Measurements from ENCODE around the gene PIGM. TPM values are rescaled to one million over a fixed set of nuclear protein-coding genes. Genes with fewer than 3 reads are reported as not detected.

The PIGM gene
- total RNA-seq, 1 experiment from 2014 or later: 4.4 TPM

- Mint-ChIP-seq H3K36me3 (no peaks in the 10 kb centered on the region), H3K27ac (no peak overlapping the region), H3K9me3 (no peaks in the 10 kb centered on the region), H3K4me1 (peaks cover 36% of the 10 kb centered on the region), H3K4me3 (no peak overlapping the region), H3K27me3 (ENCODE audit: low read depth) (peaks cover 30% of the 10 kb centered on the region)
- ChIA-PET POLR2A (no interaction called here), CTCF (interaction anchor here (0.7 to 31.0 kb wide), 4 partner anchors 11 to 188 kb away, joined by 3 to 978 read pairs (median 491); partner anchors contain the start of genes KCNJ10 and KCNJ9)
- no peak for ATAC-seq
- DNase-seq (ENCODE audit: low spot score): no peak
- no peak for TF ChIP-seq SP1 (CRISPR knock-in tag; conservative IDR thresholded peaks at IDR 0.05)
- no peak for TF ChIP-seq NFYB (CRISPR knock-in tag; conservative IDR thresholded peaks at IDR 0.05; ENCODE audit: low read depth)
- TF ChIP-seq NR1H2 (CRISPR knock-in tag; IDR thresholded peaks at IDR 0.05): no peak
- no peak for TF ChIP-seq ZNF138 (CRISPR knock-in tag; conservative IDR thresholded peaks at IDR 0.05)
- TF ChIP-seq GRHL2 (CRISPR knock-in tag; IDR thresholded peaks at IDR 0.05; ENCODE audit: insufficient replicate concordance, severe bottlenecking): no peak
- TF ChIP-seq ELF4 (CRISPR knock-in tag; IDR thresholded peaks at IDR 0.05; ENCODE audit: low read depth): no peak
- no peak for TF ChIP-seq NR3C1 (CRISPR knock-in tag; conservative IDR thresholded peaks at IDR 0.05; ENCODE audit: low read depth)
- TF ChIP-seq ZNF396 (CRISPR knock-in tag; IDR thresholded peaks at IDR 0.05; ENCODE audit: borderline replicate concordance): no peak
- TF ChIP-seq CDX4 (CRISPR knock-in tag; IDR thresholded peaks at IDR 0.05; ENCODE audit: borderline replicate concordance): no peak
- TF ChIP-seq, protein P1, sequence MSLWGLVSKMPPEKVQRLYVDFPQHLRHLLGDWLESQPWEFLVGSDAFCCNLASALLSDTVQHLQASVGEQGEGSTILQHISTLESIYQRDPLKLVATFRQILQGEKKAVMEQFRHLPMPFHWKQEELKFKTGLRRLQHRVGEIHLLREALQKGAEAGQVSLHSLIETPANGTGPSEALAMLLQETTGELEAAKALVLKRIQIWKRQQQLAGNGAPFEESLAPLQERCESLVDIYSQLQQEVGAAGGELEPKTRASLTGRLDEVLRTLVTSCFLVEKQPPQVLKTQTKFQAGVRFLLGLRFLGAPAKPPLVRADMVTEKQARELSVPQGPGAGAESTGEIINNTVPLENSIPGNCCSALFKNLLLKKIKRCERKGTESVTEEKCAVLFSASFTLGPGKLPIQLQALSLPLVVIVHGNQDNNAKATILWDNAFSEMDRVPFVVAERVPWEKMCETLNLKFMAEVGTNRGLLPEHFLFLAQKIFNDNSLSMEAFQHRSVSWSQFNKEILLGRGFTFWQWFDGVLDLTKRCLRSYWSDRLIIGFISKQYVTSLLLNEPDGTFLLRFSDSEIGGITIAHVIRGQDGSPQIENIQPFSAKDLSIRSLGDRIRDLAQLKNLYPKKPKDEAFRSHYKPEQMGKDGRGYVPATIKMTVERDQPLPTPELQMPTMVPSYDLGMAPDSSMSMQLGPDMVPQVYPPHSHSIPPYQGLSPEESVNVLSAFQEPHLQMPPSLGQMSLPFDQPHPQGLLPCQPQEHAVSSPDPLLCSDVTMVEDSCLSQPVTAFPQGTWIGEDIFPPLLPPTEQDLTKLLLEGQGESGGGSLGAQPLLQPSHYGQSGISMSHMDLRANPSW (CRISPR knock-in tag; conservative IDR thresholded peaks at IDR 0.05; ENCODE audit: low read depth): no peak
- no peak for TF ChIP-seq ZNF532 (CRISPR knock-in tag; IDR thresholded peaks at IDR 0.05; ENCODE audit: borderline replicate concordance)
- no peak for TF ChIP-seq ZNF425 (CRISPR knock-in tag; conservative IDR thresholded peaks at IDR 0.05)
Measured at GRCh38 chr1:160064164-160064563, 32.4 kb upstream of the PIGM start.

- Mint-ChIP-seq H3K27me3 (ENCODE audit: low read depth) (peaks cover 20% of the 10 kb centered on the region), H3K4me1 (peaks cover 32% of the 10 kb centered on the region), H3K36me3 (no peaks in the 10 kb centered on the region), H3K9me3 (no peaks in the 10 kb centered on the region), H3K27ac (no peak overlapping the region), H3K4me3 (no peak overlapping the region)
- POLR2A ChIA-PET: no interaction called here
- DNase-seq (ENCODE audit: low spot score): no peak
- CTCF ChIA-PET: interaction anchor here (0.9 to 31.0 kb wide), 5 partner anchors 12 to 130 kb away, joined by 3 to 978 read pairs (median 5); partner anchors contain the start of genes KCNJ10 and KCNJ9
- ATAC-seq: no peak
- TF ChIP-seq ZNF425 (CRISPR knock-in tag; conservative IDR thresholded peaks at IDR 0.05) (no peak), AFF4 (CRISPR knock-in tag; IDR thresholded peaks at IDR 0.05; ENCODE audit: borderline replicate concordance) (no peak), HMGA2 (CRISPR knock-in tag; IDR thresholded peaks at IDR 0.05) (no peak), ZBTB21 (CRISPR knock-in tag; IDR thresholded peaks at IDR 0.05; ENCODE audit: borderline replicate concordance) (no peak), ZNF263 (CRISPR knock-in tag; IDR thresholded peaks at IDR 0.05; ENCODE audit: low read depth) (no peak)
Measured at GRCh38 chr1:160063176-160063575, 31.4 kb upstream of the PIGM start.
